ENCODE data around the gene SPEM2. TPM values are rescaled to one million over a fixed set of nuclear protein-coding genes. Genes with fewer than 3 reads are reported as not detected.

Gene SPEM2
- total RNA-seq, 1 experiment from 2014 or later: not detected

GRCh38 chr17:7388856-7389255, 36.6 kb upstream of the SPEM2 start:
- Histone ChIP-seq H3K9me2 (ENCODE audit: insufficient read depth) (no peaks in the 10 kb centered on the region), H3K27ac (ENCODE audit: low read depth, low read length) (no peak overlapping the region), H3K79me2 (ENCODE audit: insufficient read depth, low read length) (0 out of 2 replicates have a peak, but pooled peaks cover 7% of the 10 kb centered on the region), H3K9me3 (ENCODE audit: control insufficient read depth in 1 of 2, insufficient read depth in 1 of 2, low read depth in 1 of 2, low read length in 2 of 2) (no peaks in the 10 kb centered on the region), H4K20me1 (ENCODE audit: insufficient read depth) (no peaks in the 10 kb centered on the region), H3K27me3 (ENCODE audit: insufficient read depth, low read length) (no peaks in the 10 kb centered on the region), H2AFZ (ENCODE audit: low read depth, low read length, poor library complexity, severe bottlenecking) (no peak overlapping the region), H3K4me2 (ENCODE audit: low read length) (no peak overlapping the region), H3K4me1 (ENCODE audit: control insufficient read depth in 1 of 2, insufficient read depth in 2 of 2, low read length in 2 of 2) (peaks cover 3 to 9% of the 10 kb centered on the region in 2 experiments; a peak in 2 of 4 replicates), H3K4me3 (replicated peaks in 1 of 2; ENCODE audit: low read depth in 1 of 2, low read length in 2 of 2) (no peak overlapping the region), H3K36me3 (ENCODE audit: control insufficient read depth in 1 of 2, insufficient read depth in 2 of 2, low read length in 2 of 2) (peaks cover 10 to 20% of the 10 kb centered on the region in 2 experiments; a peak in 3 of 4 replicates), H3K9ac (ENCODE audit: low read length) (no peak overlapping the region)
- intact Hi-C loops (cut with micrococcal nuclease): no loop called here
- ChIA-PET RAD21 (ENCODE audit: low non-redundant PET in 1 of 2, low total read pairs in 2 of 2, uncharacterized antibody in 2 of 2, unreplicated experiment in 2 of 2) (no interaction called here), CTCF (no interaction called here), POLR2A (interaction anchor here (1.2 kb wide), 1 partner anchor 12 kb away, joined by 3 read pairs; no protein-coding TSS in a partner anchor)
- ATAC-seq (no peak), DNase-seq (ENCODE audit: low read depth, low spot score) (no peak)
- BruUV-seq (replicated peaks): no TSS peak
- no peak for TF ChIP-seq ATF3 (IDR thresholded peaks at IDR 0.05)
- no peak for TF ChIP-seq FOSL1 (IDR thresholded peaks at IDR 0.05; ENCODE audit: low read depth)
- no peak for TF ChIP-seq JUND (IDR thresholded peaks at IDR 0.05)
- no peak for TF ChIP-seq CBX3 (IDR thresholded peaks at IDR 0.05; ENCODE audit: low read depth)

GRCh38 chr17:7389924-7390910, 35.2 kb upstream of the SPEM2 start:
- no peak overlapping the region for H2AFZ ChIP-seq (ENCODE audit: low read depth, low read length, poor library complexity, severe bottlenecking)
- BruUV-seq (replicated peaks): no TSS peak
- no peaks in the 10 kb centered on the region for H3K9me2 ChIP-seq (ENCODE audit: insufficient read depth)
- no peak for TF ChIP-seq SIN3A (IDR thresholded peaks at IDR 0.05; ENCODE audit: low read depth)
- TF ChIP-seq SP1 (IDR thresholded peaks at IDR 0.05; ENCODE audit: low read depth): no peak
- TF ChIP-seq, protein P1, sequence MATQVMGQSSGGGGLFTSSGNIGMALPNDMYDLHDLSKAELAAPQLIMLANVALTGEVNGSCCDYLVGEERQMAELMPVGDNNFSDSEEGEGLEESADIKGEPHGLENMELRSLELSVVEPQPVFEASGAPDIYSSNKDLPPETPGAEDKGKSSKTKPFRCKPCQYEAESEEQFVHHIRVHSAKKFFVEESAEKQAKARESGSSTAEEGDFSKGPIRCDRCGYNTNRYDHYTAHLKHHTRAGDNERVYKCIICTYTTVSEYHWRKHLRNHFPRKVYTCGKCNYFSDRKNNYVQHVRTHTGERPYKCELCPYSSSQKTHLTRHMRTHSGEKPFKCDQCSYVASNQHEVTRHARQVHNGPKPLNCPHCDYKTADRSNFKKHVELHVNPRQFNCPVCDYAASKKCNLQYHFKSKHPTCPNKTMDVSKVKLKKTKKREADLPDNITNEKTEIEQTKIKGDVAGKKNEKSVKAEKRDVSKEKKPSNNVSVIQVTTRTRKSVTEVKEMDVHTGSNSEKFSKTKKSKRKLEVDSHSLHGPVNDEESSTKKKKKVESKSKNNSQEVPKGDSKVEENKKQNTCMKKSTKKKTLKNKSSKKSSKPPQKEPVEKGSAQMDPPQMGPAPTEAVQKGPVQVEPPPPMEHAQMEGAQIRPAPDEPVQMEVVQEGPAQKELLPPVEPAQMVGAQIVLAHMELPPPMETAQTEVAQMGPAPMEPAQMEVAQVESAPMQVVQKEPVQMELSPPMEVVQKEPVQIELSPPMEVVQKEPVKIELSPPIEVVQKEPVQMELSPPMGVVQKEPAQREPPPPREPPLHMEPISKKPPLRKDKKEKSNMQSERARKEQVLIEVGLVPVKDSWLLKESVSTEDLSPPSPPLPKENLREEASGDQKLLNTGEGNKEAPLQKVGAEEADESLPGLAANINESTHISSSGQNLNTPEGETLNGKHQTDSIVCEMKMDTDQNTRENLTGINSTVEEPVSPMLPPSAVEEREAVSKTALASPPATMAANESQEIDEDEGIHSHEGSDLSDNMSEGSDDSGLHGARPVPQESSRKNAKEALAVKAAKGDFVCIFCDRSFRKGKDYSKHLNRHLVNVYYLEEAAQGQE (IDR thresholded peaks at IDR 0.05; ENCODE audit: low read depth): no peak
- TF ChIP-seq EGR1 (IDR thresholded peaks at IDR 0.05; ENCODE audit: low read depth): no peak
- no peak for TF ChIP-seq ZFX (IDR thresholded peaks at IDR 0.05)
- TF ChIP-seq EZH2 (IDR thresholded peaks at IDR 0.05): no peak
- no peak for TF ChIP-seq ZNF274 (IDR thresholded peaks at IDR 0.05; ENCODE audit: low read depth, low read length)
- no peak for TF ChIP-seq FOSL1 (IDR thresholded peaks at IDR 0.05; ENCODE audit: low read depth)
- no peak for TF ChIP-seq SRF (IDR thresholded peaks at IDR 0.05; ENCODE audit: low read depth)
- TF ChIP-seq POLR2AphosphoS5 (IDR thresholded peaks at IDR 0.05; ENCODE audit: low read depth, low read length): no peak
- H3K27me3 ChIP-seq (ENCODE audit: insufficient read depth, low read length): no peaks in the 10 kb centered on the region
- H3K4me1 ChIP-seq (ENCODE audit: control insufficient read depth in 1 of 2, insufficient read depth in 2 of 2, low read length in 2 of 2): peaks cover 6 to 17% of the 10 kb centered on the region in 2 experiments; a peak in 3 of 4 replicates
- no peak overlapping the region for H3K4me3 ChIP-seq (replicated peaks in 1 of 2; ENCODE audit: low read depth in 1 of 2, low read length in 2 of 2)
- no peak overlapping the region for H3K27ac ChIP-seq (ENCODE audit: low read depth, low read length)
- intact Hi-C loops (cut with micrococcal nuclease): loop anchor here (5.0 kb wide), 1 partner anchor 33 kb away; the partner anchor contains the start of gene TMEM95
- H3K9me3 ChIP-seq (ENCODE audit: control insufficient read depth in 1 of 2, insufficient read depth in 1 of 2, low read depth in 1 of 2, low read length in 2 of 2): no peaks in the 10 kb centered on the region
- H3K9ac ChIP-seq (ENCODE audit: low read length): no peak overlapping the region
- no peaks in the 10 kb centered on the region for H4K20me1 ChIP-seq (ENCODE audit: insufficient read depth)
- POLR2A ChIA-PET: interaction anchor here (1.2 kb wide), 1 partner anchor 11 kb away, joined by 3 read pairs; no protein-coding TSS in a partner anchor
- CTCF ChIA-PET: no interaction called here
- no peak overlapping the region for H3K4me2 ChIP-seq (ENCODE audit: low read length)
- RAD21 ChIA-PET (ENCODE audit: low non-redundant PET in 1 of 2, low total read pairs in 2 of 2, uncharacterized antibody in 2 of 2, unreplicated experiment in 2 of 2): no interaction called here
- DNase-seq (ENCODE audit: low read depth, low spot score) (no peak), ATAC-seq (no peak)
- peaks cover 10 to 18% of the 10 kb centered on the region in 2 experiments; a peak in 3 of 4 replicates for H3K36me3 ChIP-seq (ENCODE audit: control insufficient read depth in 1 of 2, insufficient read depth in 2 of 2, low read length in 2 of 2)
- H3K79me2 ChIP-seq (ENCODE audit: insufficient read depth, low read length): 0 out of 2 replicates have a peak, but pooled peaks cover 7% of the 10 kb centered on the region

Data from HCT116 (cell line).